Fibroblast of skin of right quadriceps (primary cell): Measurements from ENCODE around the gene RAB3B.

Experiments
- DNase-seq: peaks from one replicate; pipeline ENCODE4 v3.0.0-alpha.2; 2013

Gene RAB3B

GRCh38 chr1:51955797-51956527 lies 34.5 kb downstream of the RAB3B start:
- no peak for DNase-seq

DNA sequence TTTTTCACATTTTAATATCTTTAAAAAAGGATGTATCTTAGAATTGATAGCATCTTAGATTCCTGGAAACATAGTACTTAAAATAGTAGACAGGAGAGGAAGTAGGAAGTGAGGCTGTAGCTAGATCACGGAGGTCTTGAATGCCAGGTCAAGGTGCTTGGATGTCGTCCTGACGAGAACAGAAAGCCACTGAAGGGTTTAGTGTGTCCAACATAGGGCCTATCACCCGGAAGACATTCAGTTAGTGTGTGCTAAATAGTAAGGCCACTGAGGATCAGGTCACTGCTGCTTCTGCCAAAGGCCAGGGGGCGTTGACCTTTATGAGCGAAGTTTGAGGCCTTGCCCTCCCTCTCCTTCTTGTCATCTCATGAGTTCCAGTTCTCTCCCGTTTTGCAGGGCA lies 35.7 kb downstream of the RAB3B start:
- no peak for DNase-seq

DNA sequence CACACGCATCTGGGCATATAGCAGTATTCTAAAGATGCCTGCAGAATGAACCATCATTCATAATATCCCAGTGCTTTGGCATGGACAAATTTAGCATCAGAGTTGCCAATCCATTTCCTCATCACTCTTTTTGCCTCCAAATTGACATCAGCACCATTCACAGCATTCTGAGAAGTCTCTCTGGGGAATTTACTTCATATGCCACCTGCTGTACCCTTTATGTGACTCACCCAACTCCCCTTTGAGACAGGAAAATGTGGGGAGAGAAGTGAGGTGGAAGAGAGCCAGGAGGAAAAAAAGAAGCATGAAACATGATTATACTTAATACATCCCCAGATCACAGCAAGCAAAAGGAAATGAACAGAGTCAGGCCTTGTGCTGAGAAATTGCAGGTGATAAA lies 37.4 kb downstream of the RAB3B start:
- DNase-seq = no peak

DNA sequence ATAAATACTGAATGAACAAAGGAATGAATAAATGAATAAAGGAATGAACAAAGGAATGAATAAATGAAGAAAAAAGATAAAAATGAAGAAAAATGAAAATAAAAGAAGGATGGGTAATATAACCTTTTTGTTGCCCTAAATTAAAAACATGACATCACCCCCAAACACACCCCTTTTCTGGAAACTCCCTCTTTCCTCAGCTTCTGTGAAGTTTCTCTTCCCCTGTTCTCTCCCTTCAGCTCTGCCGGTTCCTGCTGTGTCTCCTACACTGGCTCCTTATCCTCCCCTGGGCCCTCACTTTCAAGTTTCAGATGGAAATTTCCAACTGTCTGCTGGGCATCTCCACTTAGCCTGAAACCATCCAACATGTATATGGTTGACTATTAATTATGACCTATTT lies 37.9 kb downstream of the RAB3B start:
- DNase-seq = no peak

DNA sequence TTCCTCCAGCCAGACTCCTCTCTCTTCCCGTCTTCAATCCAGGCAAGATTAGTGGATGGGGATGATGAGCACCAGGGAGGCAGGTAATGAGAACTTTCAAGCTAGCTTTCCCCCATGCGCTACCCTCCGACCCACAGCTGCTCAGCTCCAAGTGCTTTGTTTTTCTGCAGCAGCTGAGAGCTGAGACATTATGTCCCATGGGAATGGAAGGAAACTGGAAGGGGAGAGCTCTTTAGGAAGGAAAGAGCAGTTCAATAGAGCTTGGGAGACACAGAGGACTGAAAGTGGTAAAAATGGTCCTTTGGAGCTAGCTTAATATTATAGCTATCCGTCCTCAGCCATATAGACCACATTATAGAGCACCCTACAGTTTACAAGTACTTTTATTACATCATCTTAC lies 39.8 kb downstream of the RAB3B start:
- DNase-seq = no peak

DNA sequence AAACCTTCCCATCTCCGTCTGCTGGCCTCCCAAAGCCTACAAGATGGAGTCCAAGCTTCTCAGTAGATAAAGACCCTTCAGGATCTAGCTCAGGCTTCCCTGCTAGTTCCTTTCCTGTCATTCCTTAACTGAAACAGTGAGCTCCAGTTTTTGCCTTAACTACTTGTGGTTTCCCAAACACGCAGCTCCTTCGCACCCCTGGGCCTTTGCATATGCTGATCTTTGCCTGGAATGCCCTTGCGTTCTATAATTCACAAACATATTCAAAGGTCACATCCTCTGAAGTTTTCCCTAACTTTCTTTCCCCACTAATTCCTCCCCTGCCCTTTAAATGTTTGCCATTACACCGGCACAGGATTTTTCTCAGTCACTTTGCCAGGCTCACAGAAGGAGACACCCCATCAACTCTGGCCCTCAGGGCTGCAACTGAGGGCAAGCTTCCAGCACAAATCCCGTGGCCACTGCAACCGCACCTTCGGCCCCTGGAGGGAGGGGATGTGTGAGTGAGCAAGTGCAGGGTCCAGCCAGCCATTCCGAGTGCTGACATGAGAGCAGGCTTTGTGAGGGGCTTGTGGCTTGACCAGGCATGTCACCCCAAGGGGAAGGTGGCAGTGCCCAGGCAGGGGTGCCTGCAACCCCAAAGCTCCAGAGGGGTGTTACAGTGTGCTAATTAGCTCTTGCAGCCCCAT lies 41.3 kb downstream of the RAB3B start:
- DNase-seq = no peak

- no peak for DNase-seq
Measured at GRCh38 chr1:51948491-51948915, 42.0 kb downstream of the RAB3B start.

GRCh38 chr1:51946300-51946699 lies 44.2 kb downstream of the RAB3B start:
- DNase-seq = peak; percentile 48

GRCh38 chr1:51945591-51945990 lies 44.9 kb downstream of the RAB3B start:
- no peak for DNase-seq

DNA sequence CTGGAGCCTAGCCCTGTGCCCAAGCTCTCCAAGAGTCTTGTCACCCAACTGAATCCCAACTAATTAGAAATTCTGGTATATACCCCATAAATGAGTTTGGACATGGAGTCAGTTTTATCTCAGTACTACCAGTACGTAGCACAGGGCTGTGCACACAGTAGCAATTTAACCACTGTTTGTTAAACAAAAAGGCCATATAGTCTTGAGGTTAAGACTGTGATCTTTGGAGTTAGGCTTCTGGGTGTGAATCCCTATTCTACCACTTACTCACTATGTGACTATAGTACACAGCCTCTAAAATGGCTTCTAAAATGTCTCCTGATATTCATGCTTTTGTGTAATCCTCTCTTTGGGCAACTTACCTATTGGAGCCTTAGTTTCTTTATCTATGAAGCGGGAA lies 48.2 kb downstream of the RAB3B start:
- DNase-seq = no peak

GRCh38 chr1:51941528-51941927 lies 49.0 kb downstream of the RAB3B start:
- DNase-seq = no peak

GRCh38 chr1:51937112-51937511 lies 53.4 kb downstream of the RAB3B start:
- DNase-seq = no peak

DNA sequence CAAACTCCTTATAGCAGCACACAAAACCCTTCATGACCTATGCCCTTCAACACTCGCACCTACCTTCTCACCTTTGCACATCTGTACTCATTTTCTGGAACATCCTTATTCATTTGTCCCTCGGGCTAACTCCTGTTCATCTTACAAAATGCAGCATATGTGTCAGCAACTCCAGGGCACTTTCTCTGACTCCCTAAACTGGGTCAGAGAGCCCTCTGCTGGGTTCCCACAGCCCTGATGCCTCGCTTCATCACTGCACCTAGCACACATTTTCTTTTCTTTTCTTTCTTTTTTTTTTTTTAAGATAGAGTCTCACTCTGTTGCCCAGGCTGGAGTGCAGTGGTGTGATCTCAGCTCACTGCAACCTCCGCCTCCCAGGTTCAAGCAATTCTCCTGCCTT lies 54.0 kb downstream of the RAB3B start:
- DNase-seq = peak; percentile 40

GRCh38 chr1:51933344-51933743 lies 57.2 kb downstream of the RAB3B start:
- DNase-seq = no peak

DNA sequence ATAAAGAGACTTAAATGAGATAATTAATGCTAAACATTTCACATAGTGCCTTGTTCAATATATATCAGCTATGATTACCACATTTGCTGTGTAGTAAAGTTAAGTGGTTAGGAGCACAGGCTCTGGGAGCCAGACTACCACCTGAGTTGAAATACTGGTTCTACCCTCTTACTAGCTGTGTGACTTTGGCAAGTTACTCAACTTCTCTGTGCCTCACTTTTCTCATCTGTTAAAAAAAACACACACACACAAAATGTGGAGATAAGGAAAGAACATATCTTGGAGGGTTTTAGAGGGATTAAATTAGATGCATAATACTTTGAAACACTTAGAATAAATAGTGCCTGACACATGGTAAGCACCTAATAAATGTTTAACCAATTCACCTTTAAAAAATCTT lies 60.2 kb downstream of the RAB3B start:
- no peak for DNase-seq

DNA sequence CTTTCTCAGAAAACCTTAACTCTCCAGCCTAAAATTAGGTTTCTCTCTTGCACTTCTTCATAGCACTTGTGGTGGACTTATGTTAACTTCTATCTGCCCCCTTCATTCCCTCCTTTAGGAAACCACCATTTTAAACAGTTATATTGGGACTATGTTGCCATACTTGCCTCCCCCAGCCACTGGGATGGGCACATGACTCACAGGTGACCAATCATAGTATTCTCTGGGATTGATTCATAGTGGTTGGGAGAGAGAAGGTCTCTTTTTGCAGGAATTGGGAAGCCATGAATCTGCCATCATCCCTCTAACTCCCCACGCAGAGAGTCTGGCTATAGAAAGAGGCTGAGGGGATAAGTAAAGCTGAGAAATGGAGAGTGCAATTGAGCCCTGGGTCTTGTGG lies 61.6 kb downstream of the RAB3B start:
- DNase-seq = no peak

DNA sequence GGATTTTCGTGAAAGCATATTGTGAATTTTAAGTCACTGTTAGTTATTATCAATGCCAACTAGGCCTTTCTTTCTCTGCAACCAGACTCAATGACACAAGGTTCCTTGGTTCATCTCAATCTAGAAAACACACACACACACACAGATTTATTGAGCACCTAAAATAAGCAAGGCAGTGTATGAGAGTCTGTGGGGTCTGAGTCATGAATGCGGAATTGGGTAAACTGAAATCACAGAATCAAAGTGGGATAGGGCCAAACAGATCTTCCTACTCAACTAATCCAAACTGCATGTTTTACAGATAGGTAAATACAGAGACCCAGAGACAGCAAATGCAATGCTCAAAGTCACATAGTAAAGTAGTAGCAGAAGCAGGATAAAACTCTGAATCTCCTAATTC lies 63.5 kb downstream of the RAB3B start:
- peak; percentile 71 for DNase-seq

- peak; percentile 63 for DNase-seq
Measured at GRCh38 chr1:51926171-51926812, 64.2 kb downstream of the RAB3B start.

DNA sequence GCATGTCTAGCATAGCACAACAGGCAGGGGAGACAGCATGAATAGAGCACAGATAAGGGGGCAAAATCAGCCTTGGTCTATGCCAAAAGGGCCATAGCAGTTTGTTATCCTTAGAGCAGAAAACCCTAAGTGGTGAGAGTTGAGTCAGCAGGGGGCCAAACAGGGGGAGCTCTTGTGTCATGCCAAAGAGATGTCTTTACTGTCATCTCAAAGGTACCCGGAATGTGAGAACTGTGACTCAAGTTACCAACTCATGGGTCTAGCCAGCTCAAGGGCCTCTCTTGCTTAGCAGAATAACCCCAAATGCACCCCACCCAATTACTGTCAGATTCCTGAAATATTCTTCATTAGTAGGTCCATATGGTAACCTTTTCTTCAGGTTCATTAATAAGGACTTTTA lies 66.0 kb downstream of the RAB3B start:
- peak; percentile 91 for DNase-seq

- no peak for DNase-seq
Measured at GRCh38 chr1:51922040-51922439, 68.5 kb downstream of the RAB3B start.

DNA sequence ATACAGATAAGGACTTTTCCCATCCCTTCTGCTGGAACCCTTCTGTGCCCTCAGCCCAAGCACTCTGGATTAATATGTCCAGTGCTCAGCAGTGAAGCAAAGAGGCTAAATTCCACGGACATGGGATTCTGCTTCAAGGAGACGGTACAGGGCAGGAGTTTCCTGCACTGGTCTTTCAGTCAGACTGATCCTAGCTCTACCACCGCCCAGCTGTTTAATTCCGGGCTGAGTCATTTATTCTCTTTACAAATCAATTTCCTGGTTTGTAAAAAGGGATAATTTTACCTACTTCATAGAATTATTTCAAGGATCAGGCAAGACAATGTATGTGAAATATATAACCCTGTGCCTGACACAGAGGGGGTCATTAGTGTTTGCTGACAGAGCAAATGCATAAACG lies 70.4 kb downstream of the RAB3B start:
- DNase-seq = no peak

- DNase-seq = no peak
Measured at GRCh38 chr1:51919684-51920083, 70.8 kb downstream of the RAB3B start.

GRCh38 chr1:51916587-51917405 lies 73.7 kb downstream of the RAB3B start:
- peak; percentile 75 for DNase-seq
